Neural progenitor cell (in vitro differentiated cells): ENCODE results near the gene AGT.

Experiments used
- CTCF ChIP-seq: fragments of 200-600 bp; sonication (generic); IDR thresholded peaks from 2 replicates; pipeline ENCODE4 v1.5.1; 2017; ENCODE audit warnings: antibody characterized with exemption, mild to moderate bottlenecking
- EZH2 ChIP-seq: fragments of 200-600 bp; sonication (generic); IDR thresholded peaks from 2 replicates; pipeline ENCODE4 v1.6.1; 2017; ENCODE audit warnings: antibody characterized with exemption, mild to moderate bottlenecking, moderate library complexity

GRCh38 chr1:230679825-230680224, 34.1 kb downstream of the AGT start:
- TF ChIP-seq CTCF (no peak), EZH2 (no peak)
